Astrocyte (in vitro differentiated cells and primary cell): ENCODE data around the gene RPUSD4.

Source experiments
- CTCF ChIP-seq: IDR thresholded peaks from 2 replicates; pipeline ENCODE4 v1.5.1; 2011; ENCODE audit warnings: low read depth, mild to moderate bottlenecking, inconsistent platforms, low read length, moderate library complexity; ENCODE audit not compliant: insufficient read depth
- EZH2 ChIP-seq: IDR thresholded peaks from 2 replicates; pipeline ENCODE4 v1.6.1; 2012; ENCODE audit warnings: mild to moderate bottlenecking, low read length, inconsistent platforms; ENCODE audit not compliant: insufficient read depth

GRCh38 chr11:126190792-126191191, 20.7 kb downstream of the RPUSD4 start:
- TF ChIP-seq CTCF: no peak
- TF ChIP-seq EZH2: no peak
